Measurements from ENCODE around the gene RFXANK.

- TF ChIP-seq, protein P1, sequence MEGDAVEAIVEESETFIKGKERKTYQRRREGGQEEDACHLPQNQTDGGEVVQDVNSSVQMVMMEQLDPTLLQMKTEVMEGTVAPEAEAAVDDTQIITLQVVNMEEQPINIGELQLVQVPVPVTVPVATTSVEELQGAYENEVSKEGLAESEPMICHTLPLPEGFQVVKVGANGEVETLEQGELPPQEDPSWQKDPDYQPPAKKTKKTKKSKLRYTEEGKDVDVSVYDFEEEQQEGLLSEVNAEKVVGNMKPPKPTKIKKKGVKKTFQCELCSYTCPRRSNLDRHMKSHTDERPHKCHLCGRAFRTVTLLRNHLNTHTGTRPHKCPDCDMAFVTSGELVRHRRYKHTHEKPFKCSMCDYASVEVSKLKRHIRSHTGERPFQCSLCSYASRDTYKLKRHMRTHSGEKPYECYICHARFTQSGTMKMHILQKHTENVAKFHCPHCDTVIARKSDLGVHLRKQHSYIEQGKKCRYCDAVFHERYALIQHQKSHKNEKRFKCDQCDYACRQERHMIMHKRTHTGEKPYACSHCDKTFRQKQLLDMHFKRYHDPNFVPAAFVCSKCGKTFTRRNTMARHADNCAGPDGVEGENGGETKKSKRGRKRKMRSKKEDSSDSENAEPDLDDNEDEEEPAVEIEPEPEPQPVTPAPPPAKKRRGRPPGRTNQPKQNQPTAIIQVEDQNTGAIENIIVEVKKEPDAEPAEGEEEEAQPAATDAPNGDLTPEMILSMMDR (IDR thresholded peaks at IDR 0.05; ENCODE audit: insufficient read depth, low read depth, low read length), result peak; percentile 2
- TF ChIP-seq EZH2 (IDR thresholded peaks at IDR 0.05; ENCODE audit: insufficient read depth, low read length), result no peak
Measured at GRCh38 chr19:19217099-19217498, 25.0 kb downstream of the RFXANK start.

Data from astrocyte (in vitro differentiated cells and primary cell).